GM19397 (cell line): Measurements from ENCODE around the gene RTL1.

ENCODE experiments used
- ATAC-seq: cut with Tn5 transposase; IDR thresholded peaks from one replicate; pipeline ENCODE4 v1.9.1; 2021; ENCODE audit warnings: mild to moderate bottlenecking, moderate library complexity; ENCODE audit not compliant: unreplicated experiment

The RTL1 gene

GRCh38 chr14:100882991-100883788, 20.3 kb downstream of the RTL1 start:
- ATAC-seq: no peak

GRCh38 chr14:100882026-100882967, 21.2 kb downstream of the RTL1 start:
- no peak for ATAC-seq

- ATAC-seq: no peak
These were observed 22.1 kb downstream of the RTL1 start for GRCh38 chr14:100881211-100882025.

- ATAC-seq: no peak
These were observed 23.0 kb downstream of the RTL1 start for GRCh38 chr14:100880271-100881101.

DNA sequence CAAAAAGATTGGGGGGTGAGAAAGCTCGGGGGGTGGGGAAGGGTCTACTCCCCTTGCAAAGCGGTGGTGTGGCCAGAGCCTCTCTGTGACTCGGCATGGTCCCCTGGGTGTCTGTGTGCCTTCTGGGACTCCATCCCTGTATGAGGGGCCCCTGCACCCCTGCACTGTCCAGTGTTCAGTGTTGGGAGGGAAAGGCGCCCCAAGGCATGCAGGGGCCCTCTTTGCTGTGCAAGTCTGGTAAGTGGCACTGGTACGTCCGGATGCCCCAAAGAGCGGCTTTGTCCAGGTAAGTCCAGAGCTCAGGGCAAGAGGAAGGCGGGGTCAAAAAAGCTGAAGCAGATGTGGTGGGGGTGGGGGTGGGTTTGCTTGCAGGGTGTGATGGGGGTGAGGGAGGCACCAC, 23.7 kb downstream of the RTL1 start:
- ATAC-seq: no peak

DNA sequence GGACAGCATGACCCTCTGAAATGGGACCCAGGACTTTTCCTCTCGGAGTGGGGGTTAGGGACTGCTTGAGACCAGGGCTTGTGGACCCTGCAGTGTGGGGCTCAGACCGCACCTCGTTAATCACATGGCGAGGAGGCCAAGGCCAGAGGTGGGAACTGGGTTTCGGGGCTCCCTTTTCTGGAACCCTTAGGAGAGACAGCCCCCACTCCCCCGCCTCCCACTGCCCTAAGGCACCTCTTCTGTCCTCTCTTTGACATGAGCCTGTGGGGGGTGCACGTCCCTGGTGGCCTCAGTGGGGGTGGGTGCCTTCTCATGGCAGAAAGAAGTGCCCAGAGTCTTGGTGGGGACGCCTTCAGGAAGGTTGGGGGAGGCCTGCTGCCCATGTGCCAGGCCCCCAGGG, 24.3 kb downstream of the RTL1 start:
- ATAC-seq: no peak

GRCh38 chr14:100878271-100879146, 25.0 kb downstream of the RTL1 start:
- ATAC-seq: no peak

- ATAC-seq: no peak
These were observed 27.5 kb downstream of the RTL1 start for GRCh38 chr14:100875861-100876590.

DNA sequence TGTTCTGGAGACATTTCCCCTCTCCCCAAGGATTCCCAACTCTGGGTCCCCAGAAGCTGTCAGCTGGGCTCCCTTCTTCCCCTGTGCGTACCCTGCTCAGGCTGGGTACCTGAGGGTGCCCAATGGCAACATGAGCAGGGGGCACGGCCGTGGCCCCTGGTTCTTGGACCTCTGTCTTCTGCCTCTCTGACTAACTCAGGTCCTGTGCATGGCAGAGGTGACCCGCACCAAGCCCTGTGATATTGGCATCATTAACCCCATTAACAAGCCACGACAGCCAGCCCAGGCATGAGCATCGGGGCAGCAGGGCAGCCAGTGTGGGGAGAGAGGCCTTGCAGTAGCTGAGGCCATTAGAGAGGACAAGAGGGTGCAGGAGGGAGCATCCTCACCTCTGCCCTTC, 28.4 kb downstream of the RTL1 start:
- no peak for ATAC-seq

DNA sequence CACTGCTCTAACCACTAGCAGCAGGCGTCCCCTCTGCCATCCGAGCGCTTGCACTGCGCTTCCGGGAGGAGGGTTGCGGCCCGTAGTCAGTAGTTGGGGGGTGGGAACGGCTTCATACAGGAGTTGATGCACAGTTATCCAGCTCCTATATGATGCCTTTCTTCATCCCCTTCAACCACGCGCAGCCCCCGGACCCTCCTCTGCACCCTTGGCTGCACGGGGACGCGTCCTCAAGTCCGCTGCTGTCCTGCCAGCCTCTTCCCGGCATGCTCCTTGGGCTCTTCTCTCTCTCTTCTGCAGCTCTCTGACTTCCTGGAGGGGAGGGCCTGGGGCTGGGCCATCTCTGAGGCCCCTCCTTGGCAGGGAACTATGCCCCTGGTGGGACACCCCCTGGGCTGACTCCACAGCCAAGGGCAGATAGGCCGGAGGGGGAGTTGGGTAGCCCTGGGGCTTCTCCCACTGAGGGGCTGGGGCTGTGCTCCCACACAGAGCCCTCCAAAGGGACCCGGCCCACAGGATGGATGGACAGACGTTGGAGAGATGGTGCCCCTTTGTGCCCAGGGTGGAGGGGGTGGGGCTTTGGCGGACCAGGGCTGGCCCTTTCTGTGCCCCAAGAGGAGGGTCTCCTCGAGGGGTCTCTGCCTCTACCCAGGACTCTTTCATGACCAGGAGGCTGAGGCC, 29.0 kb downstream of the RTL1 start:
- ATAC-seq: no peak

- ATAC-seq: no peak
These were observed 29.5 kb downstream of the RTL1 start for GRCh38 chr14:100874051-100874410.

DNA sequence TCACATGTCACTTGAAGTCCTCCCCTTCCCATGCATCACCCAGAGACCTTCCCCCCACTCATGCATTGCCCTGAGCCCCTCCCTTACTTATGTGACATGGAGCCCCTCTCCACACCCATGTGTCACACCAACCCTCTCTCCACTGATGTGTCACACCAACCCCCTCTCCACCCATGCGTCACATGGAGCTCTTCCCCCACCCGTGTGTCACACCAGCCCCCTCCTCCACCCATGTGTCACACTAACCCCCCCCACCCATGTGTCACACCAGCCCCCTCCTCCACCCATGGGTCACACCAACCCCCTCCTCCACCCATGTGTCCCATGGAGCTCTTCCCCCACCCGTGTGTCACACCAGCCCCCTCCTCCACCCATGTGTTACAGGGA, 30.4 kb downstream of the RTL1 start:
- no peak for ATAC-seq

- ATAC-seq: no peak
These were observed 31.0 kb downstream of the RTL1 start for GRCh38 chr14:100872259-100873095.

DNA sequence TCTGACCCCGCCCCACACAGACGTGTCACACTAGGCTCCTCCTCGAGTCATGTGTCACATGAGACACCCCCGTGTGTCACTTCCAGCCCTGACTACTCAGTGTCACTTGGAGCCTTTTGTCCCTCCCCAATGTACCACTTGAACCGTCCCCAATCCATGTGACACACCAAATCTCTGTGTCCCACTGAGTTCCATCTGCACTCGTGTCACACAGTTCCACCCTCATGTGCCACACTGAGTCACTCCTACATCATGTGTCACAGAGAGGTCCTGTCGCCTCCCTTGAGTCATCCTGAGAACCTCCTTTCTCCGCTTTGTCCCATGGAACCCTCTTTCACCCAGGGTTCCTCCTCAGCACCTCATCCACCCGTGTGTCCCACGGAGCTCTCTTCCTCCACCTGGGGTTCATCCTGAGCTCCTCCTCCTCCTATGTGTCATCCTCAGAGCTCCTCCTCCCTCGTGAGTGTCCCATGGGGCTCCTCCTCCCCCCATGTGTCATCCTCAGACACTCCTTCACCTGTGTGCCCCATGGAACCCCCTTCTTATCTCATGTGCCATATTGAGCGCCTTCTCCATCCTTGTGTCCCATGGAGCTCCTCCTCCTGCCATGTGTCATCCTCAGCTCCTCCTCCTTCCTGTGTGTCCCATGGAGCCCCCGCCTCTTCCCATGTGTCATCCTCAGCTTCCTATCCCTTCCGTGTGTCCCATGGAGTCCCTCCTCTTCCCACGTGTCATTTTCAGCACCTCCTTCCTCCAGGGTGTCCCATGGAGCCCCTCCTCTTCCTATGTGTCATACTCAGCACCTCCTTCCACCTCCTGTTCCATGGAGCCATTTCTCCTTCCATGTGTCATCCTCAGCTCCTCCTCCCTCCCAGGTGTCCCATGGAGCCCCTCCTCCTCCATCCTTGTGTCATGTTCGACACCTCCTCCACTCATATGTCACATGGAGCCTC, 32.0 kb downstream of the RTL1 start:
- no peak for ATAC-seq

DNA sequence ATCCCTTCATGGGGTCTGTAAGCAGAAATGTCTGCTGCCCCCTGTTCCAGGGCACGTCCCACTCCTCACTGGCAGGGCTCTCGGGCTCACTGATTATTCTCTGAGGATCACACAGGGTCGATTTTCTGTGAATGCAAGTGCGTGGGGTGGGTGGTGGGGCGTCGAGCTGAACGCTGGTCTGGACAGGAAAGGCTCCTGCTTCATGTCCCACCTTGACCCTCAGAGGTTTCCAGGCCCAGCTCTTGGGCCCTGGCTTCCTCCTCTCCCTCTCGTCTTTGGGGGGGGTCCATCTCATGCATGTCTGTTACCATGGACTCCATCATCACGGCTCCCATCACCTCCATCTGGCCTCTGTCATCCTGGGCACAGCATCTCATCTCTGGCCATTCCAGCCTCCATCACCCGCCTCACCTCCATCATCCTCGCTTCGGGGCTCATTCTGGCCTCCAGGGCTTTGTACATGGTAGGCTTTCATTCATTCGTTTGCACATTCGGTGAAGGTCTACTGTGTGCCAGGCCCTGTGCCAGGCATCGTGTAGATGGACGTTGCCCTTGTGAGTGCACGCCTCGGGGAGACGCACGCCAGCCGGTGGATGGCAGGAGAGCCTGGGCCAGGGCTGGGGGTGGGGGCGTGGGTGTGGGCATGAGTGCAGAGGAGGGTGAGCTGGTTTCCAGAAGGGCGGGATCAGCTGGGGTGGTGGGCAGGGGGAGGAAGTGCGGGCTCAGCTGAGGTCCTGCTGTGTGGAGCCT, 34.7 kb downstream of the RTL1 start:
- ATAC-seq: no peak
